Panc1 (cell line): Measurements from ENCODE around the gene EIF2D.

ENCODE experiments used
- CTCF ChIP-seq: fragments of 450-650 bp; IDR thresholded peaks from 2 replicates; pipeline ENCODE4 v1.5.1; 2017; ENCODE audit warnings: mild to moderate bottlenecking
- POLR2AphosphoS5 ChIP-seq: IDR thresholded peaks from 2 replicates; pipeline ENCODE4 v1.6.1; 2012; ENCODE audit warnings: mild to moderate bottlenecking, low read depth, low read length, moderate library complexity
- SIN3A ChIP-seq: IDR thresholded peaks from 2 replicates; pipeline ENCODE4 v1.6.1; 2012; ENCODE audit warnings: low read depth, mild to moderate bottlenecking, low read length, moderate library complexity, borderline replicate concordance; ENCODE audit not compliant: insufficient read depth

- peak; percentile 99 for TF ChIP-seq CTCF
- TF ChIP-seq POLR2AphosphoS5 = peak; percentile 93
- TF ChIP-seq SIN3A = peak; percentile 83; the same call in 1 of the 2 replicates
Measured at GRCh38 chr1:206612129-206612876, at the start of gene EIF2D.
